Activated CD4-positive, alpha-beta T cell treated with anti-CD3 and anti-CD28 coated beads, Interleukin-2, amount 10 ng/mL, durations not matched to agents 7 days and 5 days (primary cell): ENCODE results near the gene WWOX. TPM values are rescaled to one million over a fixed set of nuclear protein-coding genes. Genes with fewer than 3 reads are reported as not detected.

Experiments
- CTCF ChIA-PET: fragments of 350-600 bp; sonication (Branson Sonifier 250); formaldehyde crosslinking; loops from one replicate; lab custom pipeline; 2021; ENCODE audit warnings: antibody characterized with exemption; lab: Charles Lee
- POLR2A ChIA-PET: fragments of 350-600 bp; sonication (Branson Sonifier 250); formaldehyde crosslinking; loops from one replicate; lab custom pipeline; 2021; ENCODE audit warnings: antibody characterized with exemption; lab: Charles Lee
- DNase-seq: peaks from one replicate; pipeline ENCODE4 v3.0.0-alpha.2; 2020
- H3K27ac Mint-ChIP-seq: one replicate; pipeline ENCODE4 v1.8.0; 2021; ENCODE audit warnings: mild to moderate bottlenecking, moderate library complexity, mixed read lengths
- H3K27me3 Mint-ChIP-seq: one replicate; pipeline ENCODE4 v1.8.0; 2021; ENCODE audit warnings: mixed read lengths
- H3K36me3 Mint-ChIP-seq: one replicate; pipeline ENCODE4 v1.8.0; 2021; ENCODE audit warnings: low read depth, mixed read lengths
- H3K4me1 Mint-ChIP-seq: one replicate; pipeline ENCODE4 v1.8.0; 2021; ENCODE audit warnings: mixed read lengths
- H3K4me3 Mint-ChIP-seq: one replicate; pipeline ENCODE4 v1.8.0; 2021; ENCODE audit warnings: mild to moderate bottlenecking, moderate library complexity, mixed read lengths
- H3K9me3 Mint-ChIP-seq: one replicate; pipeline ENCODE4 v1.8.0; 2021; ENCODE audit warnings: mixed read lengths
- total RNA-seq, 2 experiments: library from RNA; stranded (reverse); gene quantifications; one replicate each; pipeline ENCODE4 v1.2.3, GENCODE V29; 2021

WWOX gene
- total RNA-seq, 2 experiments from 2014 or later, result 22.2 to 28.9 TPM

DNA sequence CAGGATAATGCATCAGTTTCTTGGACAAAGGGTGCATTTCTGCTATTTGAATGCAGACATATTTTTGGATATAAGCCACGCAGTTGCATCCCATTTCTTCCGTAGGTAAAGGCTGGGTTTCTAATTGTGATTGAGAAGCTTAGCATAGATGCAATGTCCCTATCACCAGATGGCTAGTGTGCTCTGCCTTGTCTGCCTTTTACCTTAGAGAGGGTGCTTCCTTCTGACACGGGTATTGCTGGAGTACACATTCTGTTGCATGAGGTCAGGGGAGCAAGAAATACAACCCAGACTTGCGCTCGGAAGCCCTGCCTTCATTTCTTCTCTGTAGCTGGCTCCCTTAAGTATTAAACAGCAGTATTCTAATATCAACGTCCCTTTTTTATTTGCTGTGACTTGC lies 337.4 kb downstream of the WWOX start:
- H3K4me3 Mint-ChIP-seq, result no peak overlapping the region
- H3K36me3 Mint-ChIP-seq, result peaks cover 3% of the 10 kb centered on the region
- no peaks in the 10 kb centered on the region for H3K9me3 Mint-ChIP-seq
- no peaks in the 10 kb centered on the region for H3K4me1 Mint-ChIP-seq
- no peak for DNase-seq
- no peak overlapping the region for H3K27ac Mint-ChIP-seq
- no peaks in the 10 kb centered on the region for H3K27me3 Mint-ChIP-seq
- POLR2A ChIA-PET, result no interaction called here
- CTCF ChIA-PET, result no interaction called here

DNA sequence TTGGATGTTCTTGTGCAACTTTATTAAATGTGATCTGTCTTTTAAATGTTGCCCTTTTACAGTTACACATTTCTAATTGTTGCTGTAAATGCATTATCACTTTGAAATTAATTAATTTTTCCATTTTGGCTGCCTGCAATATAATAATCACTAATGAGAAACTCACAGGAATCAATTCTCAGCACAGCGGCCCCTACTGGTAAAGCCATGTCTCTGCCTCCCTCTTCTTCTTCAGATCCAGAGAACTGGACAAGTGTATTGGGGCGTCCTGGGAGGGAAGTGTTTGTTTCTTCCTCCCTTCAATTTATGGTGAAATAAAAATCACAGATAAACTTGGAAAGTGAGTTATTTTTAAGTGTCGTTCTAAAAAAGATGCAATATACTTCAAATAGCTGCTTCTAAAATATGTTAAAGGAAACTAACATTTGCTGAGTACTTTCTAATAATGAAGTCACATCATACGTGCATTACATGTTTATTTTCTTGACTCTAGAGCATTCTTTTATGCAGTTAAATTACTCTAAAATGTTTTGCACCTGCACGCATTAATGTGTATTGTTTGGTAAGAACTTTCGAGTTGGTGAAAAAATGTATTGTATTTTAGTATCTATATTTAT lies 338.0 kb downstream of the WWOX start:
- peak; percentile 43 for DNase-seq
- POLR2A ChIA-PET, result no interaction called here
- H3K4me3 Mint-ChIP-seq, result no peak overlapping the region
- CTCF ChIA-PET, result no interaction called here
- no peaks in the 10 kb centered on the region for H3K9me3 Mint-ChIP-seq
- H3K27me3 Mint-ChIP-seq, result no peaks in the 10 kb centered on the region
- H3K4me1 Mint-ChIP-seq, result peaks cover 3% of the 10 kb centered on the region
- H3K36me3 Mint-ChIP-seq, result peaks cover 3% of the 10 kb centered on the region
- H3K27ac Mint-ChIP-seq, result no peak overlapping the region

GRCh38 chr16:78438219-78438618 lies 338.8 kb downstream of the WWOX start:
- H3K4me1 Mint-ChIP-seq, result peaks cover 4% of the 10 kb centered on the region
- H3K27me3 Mint-ChIP-seq, result no peaks in the 10 kb centered on the region
- POLR2A ChIA-PET, result no interaction called here
- no peak overlapping the region for H3K4me3 Mint-ChIP-seq
- no peak overlapping the region for H3K27ac Mint-ChIP-seq
- CTCF ChIA-PET, result no interaction called here
- DNase-seq, result no peak
- no peaks in the 10 kb centered on the region for H3K9me3 Mint-ChIP-seq
- peaks cover 3% of the 10 kb centered on the region for H3K36me3 Mint-ChIP-seq

DNA sequence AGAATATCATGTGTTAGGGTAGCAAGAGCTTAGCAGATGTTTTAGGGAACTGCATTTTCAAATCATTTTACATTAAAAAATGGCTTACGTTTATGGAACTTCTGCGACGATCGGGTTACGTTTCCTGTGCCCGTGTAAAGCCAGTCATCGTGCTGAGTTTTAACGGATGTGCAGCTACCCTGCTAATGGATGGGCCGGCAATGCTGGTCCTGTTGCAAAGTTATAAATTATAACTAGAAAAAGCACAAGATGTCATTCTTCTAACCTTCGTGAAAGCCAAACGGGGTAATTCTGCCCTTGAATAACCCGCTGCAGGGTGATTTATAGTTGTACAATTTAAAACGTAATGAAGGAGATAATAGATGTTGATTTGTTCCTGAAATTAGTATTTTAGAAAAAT lies 339.2 kb downstream of the WWOX start:
- no peak overlapping the region for H3K4me3 Mint-ChIP-seq
- CTCF ChIA-PET, result no interaction called here
- no peaks in the 10 kb centered on the region for H3K27me3 Mint-ChIP-seq
- no peaks in the 10 kb centered on the region for H3K36me3 Mint-ChIP-seq
- H3K9me3 Mint-ChIP-seq, result no peaks in the 10 kb centered on the region
- DNase-seq, result no peak
- POLR2A ChIA-PET, result no interaction called here
- no peak overlapping the region for H3K27ac Mint-ChIP-seq
- peaks cover 8% of the 10 kb centered on the region for H3K4me1 Mint-ChIP-seq

- Mint-ChIP-seq H3K4me3 (no peak overlapping the region), H3K27me3 (no peaks in the 10 kb centered on the region), H3K36me3 (peaks cover 2% of the 10 kb centered on the region), H3K4me1 (peaks cover 15% of the 10 kb centered on the region), H3K27ac (no peak overlapping the region), H3K9me3 (no peaks in the 10 kb centered on the region)
- ChIA-PET POLR2A (no interaction called here), CTCF (no interaction called here)
- DNase-seq, result no peak
Observed at GRCh38 chr16:78439646-78440045, 340.2 kb downstream of the WWOX start.

DNA sequence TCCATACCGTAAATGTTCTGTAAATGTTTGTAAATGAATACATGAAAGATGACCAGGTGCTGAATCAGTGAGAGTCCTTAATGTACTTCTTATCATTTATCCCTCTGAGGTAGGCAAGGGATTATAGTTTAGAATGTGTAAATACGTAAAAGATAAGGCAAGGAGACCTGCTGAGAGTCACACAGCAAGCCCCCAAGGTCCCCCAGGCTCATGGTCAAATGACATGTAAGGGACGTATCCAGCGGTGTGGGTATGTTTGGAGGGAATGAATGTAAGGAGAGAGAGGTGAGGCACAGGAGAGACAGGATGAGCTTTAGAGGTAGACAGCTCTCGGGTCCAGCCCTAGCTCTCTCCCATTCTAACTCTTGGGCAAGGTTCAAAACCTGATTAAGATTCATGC lies 341.8 kb downstream of the WWOX start:
- H3K4me1 Mint-ChIP-seq, result peaks cover 15% of the 10 kb centered on the region
- peaks cover 2% of the 10 kb centered on the region for H3K36me3 Mint-ChIP-seq
- ChIA-PET CTCF (interaction anchor here (1.2 kb wide), 1 partner anchor 12 kb away, joined by 3 read pairs; no protein-coding TSS in a partner anchor), POLR2A (no interaction called here)
- H3K4me3 Mint-ChIP-seq, result no peak overlapping the region
- H3K27me3 Mint-ChIP-seq, result no peaks in the 10 kb centered on the region
- no peak overlapping the region for H3K27ac Mint-ChIP-seq
- H3K9me3 Mint-ChIP-seq, result no peaks in the 10 kb centered on the region
- no peak for DNase-seq

- H3K27ac Mint-ChIP-seq, result peak overlapping the region; percentile 52
- H3K4me1 Mint-ChIP-seq, result peaks cover 15% of the 10 kb centered on the region
- no peak overlapping the region for H3K4me3 Mint-ChIP-seq
- ChIA-PET POLR2A (no interaction called here), CTCF (interaction anchor here (0.6 kb wide), 1 partner anchor 334 kb away, joined by 3 read pairs; no protein-coding TSS in a partner anchor)
- peaks cover 2% of the 10 kb centered on the region for H3K36me3 Mint-ChIP-seq
- DNase-seq, result no peak
- H3K27me3 Mint-ChIP-seq, result no peaks in the 10 kb centered on the region
- H3K9me3 Mint-ChIP-seq, result no peaks in the 10 kb centered on the region
Observed at GRCh38 chr16:78443542-78444364, 344.3 kb downstream of the WWOX start.

DNA sequence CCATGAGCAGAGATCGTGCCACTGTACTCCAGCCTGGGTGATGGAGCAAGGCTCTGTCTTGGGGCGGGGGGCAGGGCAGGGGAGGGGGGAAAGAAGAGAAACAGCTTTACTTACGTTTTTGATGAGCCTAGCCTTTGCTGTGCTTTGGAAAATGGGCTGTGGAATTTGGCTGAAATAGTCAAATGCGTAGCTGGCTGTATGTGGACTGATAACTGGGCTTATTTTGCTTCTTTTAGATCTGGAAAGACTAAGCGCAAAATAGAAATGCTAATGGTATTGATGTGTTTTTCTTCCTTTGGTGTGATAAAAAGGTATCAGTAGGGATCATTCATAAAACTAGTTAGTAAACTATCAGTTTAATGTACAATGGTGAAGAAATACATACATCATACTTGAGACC lies 346.4 kb downstream of the WWOX start:
- Mint-ChIP-seq H3K27ac (no peak overlapping the region), H3K36me3 (peaks cover 2% of the 10 kb centered on the region), H3K27me3 (no peaks in the 10 kb centered on the region), H3K9me3 (no peaks in the 10 kb centered on the region), H3K4me1 (peaks cover 15% of the 10 kb centered on the region), H3K4me3 (no peak overlapping the region)
- ChIA-PET POLR2A (no interaction called here), CTCF (no interaction called here)
- no peak for DNase-seq

DNA sequence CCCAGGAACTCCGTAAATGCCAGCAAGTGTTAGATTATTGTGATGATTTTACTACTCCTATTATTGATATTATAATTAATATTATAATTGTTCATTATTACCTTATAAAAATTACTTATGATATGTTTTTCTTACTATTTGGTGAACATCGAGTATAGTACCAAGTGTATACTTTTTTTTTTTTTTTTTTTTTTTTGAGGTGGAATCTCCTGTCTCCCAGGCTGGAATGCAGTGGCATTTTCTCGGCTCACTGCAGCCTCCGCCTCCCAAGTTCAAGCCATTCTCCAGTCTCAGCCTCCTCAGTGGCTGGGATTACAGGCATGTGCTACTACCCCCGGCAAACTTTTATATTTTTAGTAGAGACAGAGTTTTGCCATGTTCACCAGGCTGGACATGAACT lies 347.0 kb downstream of the WWOX start:
- H3K27ac Mint-ChIP-seq, result no peak overlapping the region
- DNase-seq, result no peak
- H3K9me3 Mint-ChIP-seq, result no peaks in the 10 kb centered on the region
- ChIA-PET POLR2A (no interaction called here), CTCF (no interaction called here)
- H3K4me1 Mint-ChIP-seq, result peaks cover 15% of the 10 kb centered on the region
- no peak overlapping the region for H3K4me3 Mint-ChIP-seq
- no peaks in the 10 kb centered on the region for H3K27me3 Mint-ChIP-seq
- H3K36me3 Mint-ChIP-seq, result peaks cover 2% of the 10 kb centered on the region

- H3K9me3 Mint-ChIP-seq, result no peaks in the 10 kb centered on the region
- ChIA-PET CTCF (interaction anchor here (1.1 kb wide), 1 partner anchor 13 kb away, joined by 3 read pairs; no protein-coding TSS in a partner anchor), POLR2A (no interaction called here)
- no peaks in the 10 kb centered on the region for H3K27me3 Mint-ChIP-seq
- peaks cover 15% of the 10 kb centered on the region for H3K4me1 Mint-ChIP-seq
- no peak overlapping the region for H3K27ac Mint-ChIP-seq
- peaks cover 2% of the 10 kb centered on the region for H3K36me3 Mint-ChIP-seq
- no peak for DNase-seq
- no peak overlapping the region for H3K4me3 Mint-ChIP-seq
Observed at GRCh38 chr16:78446992-78447563, 347.6 kb downstream of the WWOX start.

GRCh38 chr16:78448658-78449271 lies 349.3 kb downstream of the WWOX start:
- CTCF ChIA-PET, result interaction anchor here (0.8 kb wide), 1 partner anchor 11 kb away, joined by 3 read pairs; no protein-coding TSS in a partner anchor
- POLR2A ChIA-PET, result interaction anchor here (0.6 kb wide), 1 partner anchor 1149 kb away, joined by 5 read pairs; no protein-coding TSS in a partner anchor
- Mint-ChIP-seq H3K27ac (no peak overlapping the region), H3K4me3 (no peak overlapping the region), H3K4me1 (peaks cover 6% of the 10 kb centered on the region), H3K27me3 (no peaks in the 10 kb centered on the region), H3K36me3 (peaks cover 2% of the 10 kb centered on the region), H3K9me3 (no peaks in the 10 kb centered on the region)
- DNase-seq, result no peak

DNA sequence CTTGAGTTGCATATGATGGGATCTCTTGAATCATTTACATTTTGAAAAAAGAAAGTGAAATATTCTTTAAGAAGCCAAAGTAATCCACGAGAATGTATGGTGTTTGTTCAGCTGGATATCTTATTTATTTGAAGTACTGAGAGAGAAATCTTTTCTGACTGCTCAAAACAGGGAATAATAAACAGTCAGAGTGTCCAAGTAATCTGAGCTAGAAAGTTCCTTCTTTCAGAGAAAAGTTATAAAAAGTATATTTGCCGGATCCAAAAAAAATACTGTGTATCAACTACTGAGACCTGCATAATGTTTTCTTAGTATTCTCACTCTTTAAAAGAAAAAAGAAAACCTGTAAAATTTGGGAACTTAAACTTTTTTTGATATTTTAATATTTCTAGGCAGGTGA lies 350.8 kb downstream of the WWOX start:
- no peaks in the 10 kb centered on the region for H3K36me3 Mint-ChIP-seq
- DNase-seq, result no peak
- POLR2A ChIA-PET, result no interaction called here
- no peak overlapping the region for H3K4me3 Mint-ChIP-seq
- peaks cover 2% of the 10 kb centered on the region for H3K9me3 Mint-ChIP-seq
- no peak overlapping the region for H3K27ac Mint-ChIP-seq
- CTCF ChIA-PET, result no interaction called here
- no peaks in the 10 kb centered on the region for H3K27me3 Mint-ChIP-seq
- H3K4me1 Mint-ChIP-seq, result no peaks in the 10 kb centered on the region
